ENCODE measurements around the gene STX18.

DNA sequence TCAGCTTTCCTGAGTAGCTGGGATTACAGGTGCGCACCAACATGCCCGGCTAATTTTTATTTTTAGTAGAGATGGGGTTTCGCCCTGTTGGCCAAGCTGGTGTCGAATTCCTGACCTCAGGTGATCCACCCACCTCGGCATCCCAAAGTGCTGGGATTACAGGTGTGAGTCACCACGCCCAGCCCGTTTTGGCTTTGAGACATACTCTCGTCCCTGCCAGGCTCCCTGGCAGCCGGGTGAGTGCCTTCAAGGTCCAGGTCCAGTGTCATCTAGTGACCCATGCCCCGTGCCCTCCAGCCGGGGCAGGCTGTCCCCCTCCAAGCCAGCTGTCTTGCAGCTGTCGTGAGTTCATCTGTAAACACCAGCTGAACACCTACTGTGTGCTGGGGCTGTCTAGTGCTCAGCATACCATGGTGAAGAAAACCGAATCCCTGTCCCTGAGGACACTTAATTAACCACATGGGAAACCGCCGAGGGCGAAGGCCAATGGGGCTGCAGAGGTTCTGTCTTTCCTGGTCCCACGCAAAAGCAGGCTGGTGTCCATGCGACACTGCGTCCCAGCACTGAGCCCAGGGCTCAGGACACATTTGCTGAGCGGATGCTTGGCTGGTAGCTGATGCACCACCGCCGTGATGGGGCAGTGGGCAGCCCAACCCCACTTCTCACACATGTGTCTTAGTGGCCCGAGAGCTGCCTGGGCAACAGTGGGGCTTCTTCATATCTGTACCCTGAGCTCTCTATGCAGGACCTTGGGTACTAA lies 133.1 kb downstream of the STX18 start:
- TF ChIP-seq, protein P1, sequence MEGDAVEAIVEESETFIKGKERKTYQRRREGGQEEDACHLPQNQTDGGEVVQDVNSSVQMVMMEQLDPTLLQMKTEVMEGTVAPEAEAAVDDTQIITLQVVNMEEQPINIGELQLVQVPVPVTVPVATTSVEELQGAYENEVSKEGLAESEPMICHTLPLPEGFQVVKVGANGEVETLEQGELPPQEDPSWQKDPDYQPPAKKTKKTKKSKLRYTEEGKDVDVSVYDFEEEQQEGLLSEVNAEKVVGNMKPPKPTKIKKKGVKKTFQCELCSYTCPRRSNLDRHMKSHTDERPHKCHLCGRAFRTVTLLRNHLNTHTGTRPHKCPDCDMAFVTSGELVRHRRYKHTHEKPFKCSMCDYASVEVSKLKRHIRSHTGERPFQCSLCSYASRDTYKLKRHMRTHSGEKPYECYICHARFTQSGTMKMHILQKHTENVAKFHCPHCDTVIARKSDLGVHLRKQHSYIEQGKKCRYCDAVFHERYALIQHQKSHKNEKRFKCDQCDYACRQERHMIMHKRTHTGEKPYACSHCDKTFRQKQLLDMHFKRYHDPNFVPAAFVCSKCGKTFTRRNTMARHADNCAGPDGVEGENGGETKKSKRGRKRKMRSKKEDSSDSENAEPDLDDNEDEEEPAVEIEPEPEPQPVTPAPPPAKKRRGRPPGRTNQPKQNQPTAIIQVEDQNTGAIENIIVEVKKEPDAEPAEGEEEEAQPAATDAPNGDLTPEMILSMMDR (IDR thresholded peaks at IDR 0.05) = no peak
- no peak for TF ChIP-seq POLR2A (IDR thresholded peaks at IDR 0.05)

Measured in prostate gland (tissue), 2 donors.